HepG2 (cell line): ENCODE results near the gene ALS2. TPM values are rescaled to one million over a fixed set of nuclear protein-coding genes. Genes with fewer than 3 reads are reported as not detected.

Source experiments
- ATAC-seq: fragments of 200-7000 bp; cut with Tn5 transposase; 3 replicates; pipeline ENCODE4 v1.9.1; 2020; ENCODE audit warnings: mild to moderate bottlenecking, moderate library complexity
- BruUV-seq: library from RNA; stranded (reverse); fragments of 400-500 nt; replicated peaks from 2 replicates; lab custom pipeline; 2021; lab: Mats Ljungman, UMichigan
- CTCF ChIA-PET: fragments of 300-600 bp; formaldehyde crosslinking; extraction: SDS; loops from one replicate; lab custom pipeline; 2021; ENCODE audit warnings: low total read pairs, inconsistent platforms, low intra/inter-chr PET ratio; lab: Yijun Ruan, JAX
- POLR2A ChIA-PET: fragments of 350-600 bp; sonication (Branson Sonifier 250); formaldehyde crosslinking; loops from one replicate; lab custom pipeline; 2020; ENCODE audit warnings: antibody characterized with exemption, inconsistent platforms; lab: Yijun Ruan, JAX
- DNase-seq: peaks from one replicate; pipeline ENCODE4 v3.0.0-alpha.2; 2015; ENCODE audit warnings: low spot score
- FAIRE-seq: peaks from 3 replicates; lab custom pipeline; 2011; peaks lifted over from hg19 to GRCh38; lab: Jason Lieb, UNC
- H2AFZ ChIP-seq: one replicate; pipeline ENCODE4 v1.6.1; 2011; ENCODE audit warnings: low read length, inconsistent platforms
- H3K27ac ChIP-seq: fragments of 300-600 bp; 3 replicates; pipeline ENCODE4 v1.8.0; 2011; ENCODE audit warnings: mixed run types, mild to moderate bottlenecking, mixed read lengths, low read length, inconsistent platforms; ENCODE audit not compliant: insufficient read depth; ENCODE audit errors: extremely low read length
- H3K27me3 ChIP-seq, 2 experiments: fragments of 200-600 bp in 1 of 2; 2 replicates in 1 of 2; 3 replicates in 1 of 2; pipeline versions ENCODE4 v1.6.0 to v1.8.0; 2011; ENCODE audit warnings: low read length in 2 of 2, mild to moderate bottlenecking in 2 of 2, moderate library complexity in 2 of 2, inconsistent platforms in 1 of 2; ENCODE audit not compliant: insufficient read depth in 2 of 2, control insufficient read depth in 1 of 2
- H3K36me3 ChIP-seq, 2 experiments: fragments of 200-600 bp in 1 of 2; replicated peaks in 1 of 2; 2 replicates in 1 of 2; 3 replicates in 1 of 2; pipeline versions ENCODE4 v1.5.1 to v1.8.0; 2011; ENCODE audit warnings: low read length in 2 of 2, inconsistent platforms in 1 of 2; ENCODE audit not compliant: insufficient read depth in 2 of 2, control insufficient read depth in 1 of 2
- H3K4me1 ChIP-seq: 2 replicates; pipeline ENCODE4 v1.5.1; 2012; ENCODE audit warnings: low read length, inconsistent platforms; ENCODE audit not compliant: insufficient read depth
- H3K4me2 ChIP-seq: 2 replicates; pipeline ENCODE4 v1.6.0; 2011; ENCODE audit warnings: low read depth, low read length, inconsistent platforms
- H3K4me3 ChIP-seq, 3 experiments: fragments of 200-600 bp in 1 of 3; sonication (generic), shearing (Covaris generic) in 1 of 3; replicated peaks in 1 of 3; 2 replicates each; pipeline ENCODE4 v1.5.1; 2011 to 2016; ENCODE audit warnings: low read length in 3 of 3, inconsistent platforms in 2 of 3, low read depth in 2 of 3, mild to moderate bottlenecking in 2 of 3, control low read depth in 1 of 3, mixed read lengths in 1 of 3; ENCODE audit not compliant: insufficient read depth in 1 of 3
- H3K79me2 ChIP-seq: one replicate; pipeline ENCODE4 v1.6.1; 2011; ENCODE audit warnings: low read length, inconsistent platforms; ENCODE audit not compliant: insufficient read depth
- H3K9ac ChIP-seq: 2 replicates; pipeline ENCODE4 v1.6.0; 2011; ENCODE audit warnings: mild to moderate bottlenecking, low read depth, low read length, inconsistent platforms; ENCODE audit not compliant: insufficient read depth
- H3K9me3 ChIP-seq: 2 replicates; pipeline ENCODE4 v1.5.1; 2012; ENCODE audit warnings: mild to moderate bottlenecking, low read length
- H4K20me1 ChIP-seq: 2 replicates; pipeline ENCODE4 v1.6.0; 2011; ENCODE audit warnings: inconsistent platforms, mild to moderate bottlenecking, low read length, moderate library complexity; ENCODE audit not compliant: insufficient read depth
- CEBPB ChIP-seq: IDR thresholded peaks from 2 replicates; pipeline ENCODE4 v1.6.1; 2011; ENCODE audit warnings: low read depth, low read length, improper control_type of control experiment, borderline replicate concordance
- JUN ChIP-seq: sonication (generic); formaldehyde crosslinking; IDR thresholded peaks from 2 replicates; pipeline ENCODE4 v1.4.0; 2020; ENCODE audit warnings: mild to moderate bottlenecking, missing genetic modification reagents
- U2AF2 ChIP-seq: fragments of 200-400 bp; formaldehyde crosslinking; IDR thresholded peaks from 2 replicates; pipeline ENCODE4 v1.6.1; 2017; ENCODE audit warnings: low read depth, mild to moderate bottlenecking, low read length
- WIZ ChIP-seq: sonication (generic); formaldehyde crosslinking; IDR thresholded peaks from 2 replicates; pipeline ENCODE4 v1.5.1; 2020; ENCODE audit warnings: mild to moderate bottlenecking, missing genetic modification reagents
- ZFP37 ChIP-seq: sonication (generic); formaldehyde crosslinking; IDR thresholded peaks from 2 replicates; pipeline ENCODE4 v1.4.0; 2020; ENCODE audit warnings: missing genetic modification reagents, borderline replicate concordance
- ZGPAT ChIP-seq: IDR thresholded peaks from 2 replicates; pipeline ENCODE4 v1.6.1; 2016; ENCODE audit warnings: mild to moderate bottlenecking
- ZNF232 ChIP-seq: sonication (generic); formaldehyde crosslinking; IDR thresholded peaks from 2 replicates; pipeline ENCODE4 v1.4.0; 2020; ENCODE audit warnings: missing genetic modification reagents, borderline replicate concordance
- ZNF292 ChIP-seq: sonication (generic); formaldehyde crosslinking; IDR thresholded peaks from 2 replicates; pipeline ENCODE4 v1.8.1; 2022; ENCODE audit warnings: mild to moderate bottlenecking, low read depth, missing genetic modification reagents, borderline replicate concordance
- WGBS: methylation state at CpG from one replicate; pipeline ENCODE4 v1.1.6; 2017; ENCODE audit warnings: low lambda C conversion rate; 5-methylcytosine and 5-hydroxymethylcytosine counted together
- in situ Hi-C: cut with HindIII; loops from 2 replicates; pipeline ENCODE4 v1.10.0; 2017; ENCODE audit warnings: low pct_unique_long_range_greater_than_20kb; ENCODE audit not compliant: extremely low pct_ligation_motif_present
- intact Hi-C: fragments of 100-400 bp; cut with micrococcal nuclease; formaldehyde crosslinking; loops from one replicate; pipeline ENCODE4 v1.10.0; 2022; ENCODE audit not compliant: unreplicated experiment
- polyA plus RNA-seq, 8 experiments: library from polyadenylated mRNA; depleted of rRNA in 3 of 8; stranded (reverse) in 7 of 8; unstranded in 1 of 8; fragments of >200 nt; fragmentation: Illumina TruSeq in 4 of 8; extraction: Trizol in 4 of 8; gene quantifications; 2 replicates each; pipeline versions ENCODE4 v1.2.1 to v1.2.3, GENCODE V29; 2011 to 2016; ENCODE audit warnings: low read depth in 4 of 8, missing spikeins in 1 of 8, mixed read lengths in 1 of 8; ENCODE audit not compliant: insufficient read depth in 1 of 8
- total RNA-seq, 5 experiments: library from RNA; depleted of rRNA; stranded (reverse); fragments of >200 nt; fragmentation: Illumina TruSeq; extraction: Trizol; gene quantifications; 2 replicates each; pipeline ENCODE4 v1.2.3, GENCODE V29; 2016; ENCODE audit warnings: low read depth in 1 of 5
- TF ChIP-seq, protein P1 (sequence below): sonication (generic); formaldehyde crosslinking; IDR thresholded peaks from 2 replicates; pipeline ENCODE4 v1.4.0; 2020; ENCODE audit warnings: missing genetic modification reagents

Gene ALS2
- total and polyA plus RNA-seq, 2 of the 13 experiments (the other 11 are each of a cell fraction or from before 2014, with no cell fraction given), result 12.7 to 19.3 TPM

DNA sequence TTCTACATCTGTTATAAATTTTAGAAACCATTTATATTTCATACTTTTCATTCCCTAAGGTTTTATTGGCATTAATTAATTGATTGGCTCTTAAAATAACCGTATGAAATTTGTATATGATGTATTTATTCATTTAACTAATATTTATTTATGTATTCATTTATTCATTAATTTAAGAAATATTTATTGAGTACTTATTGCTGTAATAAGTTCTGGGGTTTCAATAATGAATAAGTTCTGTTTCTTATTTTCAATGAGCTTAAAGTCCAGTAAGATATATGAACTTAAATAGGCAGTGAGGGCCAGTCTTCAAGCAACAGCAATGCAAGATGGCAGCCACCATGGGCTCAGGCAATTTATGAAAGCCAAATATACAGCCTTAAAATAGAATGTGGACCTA is 43.5 kb upstream of the ALS2 start:
- TF ChIP-seq CEBPB, result peak; percentile 28; the same call in 1 of the 2 replicates
- TF ChIP-seq JUN, result no peak
- Histone ChIP-seq H3K27me3 (peaks cover 0 to 6% of the 10 kb centered on the region in 2 experiments; a peak in 2 of 5 replicates), H3K4me3 (no peak overlapping the region), H3K79me2 (no peaks in the 10 kb centered on the region), H3K4me1 (no peaks in the 10 kb centered on the region), H3K4me2 (no peak overlapping the region), H2AFZ (no peak overlapping the region), H4K20me1 (no peaks in the 10 kb centered on the region), H3K9ac (no peak overlapping the region), H3K27ac (no peak overlapping the region), H3K36me3 (no peaks in the 10 kb centered on the region), H3K9me3 (no peaks in the 10 kb centered on the region)
- no peak for ATAC-seq
- ChIA-PET CTCF (no interaction called here), POLR2A (no interaction called here)
- FAIRE-seq, result no peak
- no peak for DNase-seq
- no TSS peak for BruUV-seq
- intact Hi-C loops (no loop called here), in situ Hi-C loops (no loop called here)
- 1% methylated on average over 1 of the region's 1 CpG for WGBS

DNA sequence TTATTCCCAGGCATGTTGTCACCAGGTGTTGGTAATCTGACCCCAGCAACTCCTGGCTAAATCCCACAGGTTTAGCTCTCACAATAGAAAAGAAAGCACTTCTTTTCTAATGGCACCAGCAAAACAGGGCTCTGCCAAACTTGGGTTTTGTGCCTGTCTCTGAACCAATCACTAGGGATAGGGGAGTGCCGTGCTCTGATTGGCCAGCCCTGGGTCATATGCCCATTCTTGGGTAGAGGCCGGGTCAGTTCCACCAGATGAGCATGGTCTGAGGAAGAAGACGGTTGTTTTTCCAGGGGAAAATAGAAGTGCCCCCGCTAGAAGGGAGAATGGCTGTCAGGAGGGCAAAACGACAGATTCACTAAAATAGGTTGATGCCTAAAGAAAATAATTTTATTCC is 40.3 kb upstream of the ALS2 start:
- Histone ChIP-seq H3K4me2 (no peak overlapping the region), H3K4me3 (no peak overlapping the region), H3K36me3 (no peaks in the 10 kb centered on the region), H3K9me3 (no peaks in the 10 kb centered on the region), H3K9ac (no peak overlapping the region), H3K4me1 (no peaks in the 10 kb centered on the region), H3K27ac (no peak overlapping the region), H3K79me2 (no peaks in the 10 kb centered on the region), H4K20me1 (no peaks in the 10 kb centered on the region), H2AFZ (no peak overlapping the region), H3K27me3 (peaks cover 0 to 6% of the 10 kb centered on the region in 2 experiments; a peak in 3 of 5 replicates)
- no TSS peak for BruUV-seq
- in situ Hi-C loops (no loop called here), intact Hi-C loops (no loop called here)
- 11% methylated on average over 5 of the region's 5 CpGs for WGBS
- TF ChIP-seq U2AF2 (no peak), WIZ (CRISPR knock-in tag) (no peak), ZNF232 (CRISPR knock-in tag) (no peak), ZFP37 (CRISPR knock-in tag) (no peak), ZNF292 (no peak), ZGPAT (CRISPR knock-in tag) (no peak)
- TF ChIP-seq, protein P1, sequence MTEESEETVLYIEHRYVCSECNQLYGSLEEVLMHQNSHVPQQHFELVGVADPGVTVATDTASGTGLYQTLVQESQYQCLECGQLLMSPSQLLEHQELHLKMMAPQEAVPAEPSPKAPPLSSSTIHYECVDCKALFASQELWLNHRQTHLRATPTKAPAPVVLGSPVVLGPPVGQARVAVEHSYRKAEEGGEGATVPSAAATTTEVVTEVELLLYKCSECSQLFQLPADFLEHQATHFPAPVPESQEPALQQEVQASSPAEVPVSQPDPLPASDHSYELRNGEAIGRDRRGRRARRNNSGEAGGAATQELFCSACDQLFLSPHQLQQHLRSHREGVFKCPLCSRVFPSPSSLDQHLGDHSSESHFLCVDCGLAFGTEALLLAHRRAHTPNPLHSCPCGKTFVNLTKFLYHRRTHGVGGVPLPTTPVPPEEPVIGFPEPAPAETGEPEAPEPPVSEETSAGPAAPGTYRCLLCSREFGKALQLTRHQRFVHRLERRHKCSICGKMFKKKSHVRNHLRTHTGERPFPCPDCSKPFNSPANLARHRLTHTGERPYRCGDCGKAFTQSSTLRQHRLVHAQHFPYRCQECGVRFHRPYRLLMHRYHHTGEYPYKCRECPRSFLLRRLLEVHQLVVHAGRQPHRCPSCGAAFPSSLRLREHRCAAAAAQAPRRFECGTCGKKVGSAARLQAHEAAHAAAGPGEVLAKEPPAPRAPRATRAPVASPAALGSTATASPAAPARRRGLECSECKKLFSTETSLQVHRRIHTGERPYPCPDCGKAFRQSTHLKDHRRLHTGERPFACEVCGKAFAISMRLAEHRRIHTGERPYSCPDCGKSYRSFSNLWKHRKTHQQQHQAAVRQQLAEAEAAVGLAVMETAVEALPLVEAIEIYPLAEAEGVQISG (CRISPR knock-in tag), result no peak
- no peak for FAIRE-seq
- ChIA-PET POLR2A (no interaction called here), CTCF (no interaction called here)
- no peak for DNase-seq
- no peak for ATAC-seq
